Fibroblast of lung (primary cell): Measurements from ENCODE around the gene GNAO1. TPM values are rescaled to one million over a fixed set of nuclear protein-coding genes. Genes with fewer than 3 reads are reported as not detected.

Source experiments
- DNase-seq, 2 donors: peaks; one replicate each; pipeline versions ENCODE4 v3.0.0 to v3.0.0-alpha.2; 2010; ENCODE audit warnings: low read depth in 2 of 2
- H2AFZ ChIP-seq: 2 replicates; pipeline ENCODE4 v1.5.1; 2012; ENCODE audit warnings: low read length, control low read depth, inconsistent platforms
- H3K27ac ChIP-seq: 2 replicates; pipeline ENCODE4 v1.5.1; 2011; ENCODE audit warnings: low read length, control low read depth; ENCODE audit not compliant: insufficient read depth
- H3K27me3 ChIP-seq: 2 replicates; pipeline ENCODE4 v1.5.1; 2011; ENCODE audit warnings: mild to moderate bottlenecking, low read length; ENCODE audit not compliant: control insufficient read depth, insufficient read depth
- H3K36me3 ChIP-seq: 2 replicates; pipeline ENCODE4 v1.5.1; 2011; ENCODE audit warnings: low read length; ENCODE audit not compliant: control insufficient read depth, insufficient read depth
- H3K4me1 ChIP-seq: 2 replicates; pipeline ENCODE4 v1.5.1; 2011; ENCODE audit warnings: low read length; ENCODE audit not compliant: control insufficient read depth, insufficient read depth; ENCODE audit errors: extremely low read depth
- H3K4me2 ChIP-seq: 2 replicates; pipeline ENCODE4 v1.5.1; 2011; ENCODE audit warnings: low read length, control low read depth; ENCODE audit not compliant: insufficient read depth; ENCODE audit errors: extremely low read depth
- H3K4me3 ChIP-seq, 4 experiments: fragments of 200-600 bp in 1 of 4; sonication (generic) in 1 of 4; replicated peaks in 1 of 4; 2 replicates each; pipeline ENCODE4 v1.5.1; 2011 to 2016; ENCODE audit warnings: low read length in 4 of 4, low read depth in 3 of 4, mild to moderate bottlenecking in 3 of 4, control low read depth in 2 of 4, inconsistent platforms in 1 of 4, mixed read lengths in 1 of 4; ENCODE audit not compliant: insufficient read depth in 1 of 4; ENCODE audit errors: control extremely low read depth in 1 of 4
- H3K79me2 ChIP-seq: 2 replicates; pipeline ENCODE4 v1.5.1; 2012; ENCODE audit warnings: mild to moderate bottlenecking, low read length, inconsistent platforms; ENCODE audit not compliant: control insufficient read depth, insufficient read depth
- H3K9ac ChIP-seq: 2 replicates; pipeline ENCODE4 v1.5.1; 2011; ENCODE audit warnings: mild to moderate bottlenecking, low read length, control low read depth; ENCODE audit not compliant: insufficient read depth
- H3K9me3 ChIP-seq: 2 replicates; pipeline ENCODE4 v1.5.1; 2012; ENCODE audit warnings: low read depth, low read length; ENCODE audit not compliant: control insufficient read depth, insufficient read depth
- H4K20me1 ChIP-seq: 2 replicates; pipeline ENCODE4 v1.5.1; 2011; ENCODE audit warnings: low read length; ENCODE audit not compliant: control insufficient read depth, insufficient read depth; ENCODE audit errors: extremely low read depth
- CTCF ChIP-seq, 2 donors: IDR thresholded peaks in 1 of 2; conservative IDR thresholded peaks in 1 of 2; 1 replicate in 1 of 2; 2 replicates in 1 of 2; pipeline ENCODE4 v1.5.1; 2011 to 2012; ENCODE audit warnings: low read length in 2 of 2, control low read depth in 1 of 2, inconsistent platforms in 1 of 2, low read depth in 1 of 2, mild to moderate bottlenecking in 1 of 2
- EZH2 ChIP-seq: IDR thresholded peaks from 2 replicates; pipeline ENCODE4 v1.5.1; 2012; ENCODE audit warnings: low read length, control low read depth, mild to moderate bottlenecking; ENCODE audit errors: missing control alignments
- polyA plus RNA-seq, 2 donors: library from polyadenylated mRNA; depleted of rRNA in 1 of 2; stranded (reverse) in 1 of 2; unstranded in 1 of 2; fragments of >200 nt; gene quantifications; 2 replicates each; pipeline ENCODE4 v1.2.1, GENCODE V29; 2011 to 2012; ENCODE audit warnings: missing spikeins in 1 of 2
- total RNA-seq: library from RNA; depleted of rRNA; stranded (reverse); fragments of >200 nt; gene quantifications from 2 replicates; pipeline ENCODE4 v1.2.1, GENCODE V29; 2014

Gene GNAO1
- total and polyA plus RNA-seq, 2 donors (not counting 1 experiment from before 2014, with no cell fraction given), result 0.14 to 0.17 TPM

- Histone ChIP-seq H3K9ac (no peak overlapping the region), H3K36me3 (peaks cover 10% of the 10 kb centered on the region), H3K27me3 (no peaks in the 10 kb centered on the region), H3K4me3 (no peak overlapping the region), H3K27ac (no peak overlapping the region), H3K79me2 (no peaks in the 10 kb centered on the region), H3K9me3 (no peaks in the 10 kb centered on the region), H2AFZ (no peak overlapping the region), H3K4me2 (no peak overlapping the region), H4K20me1 (no peaks in the 10 kb centered on the region), H3K4me1 (peaks cover 5% of the 10 kb centered on the region)
- no peak for DNase-seq
- TF ChIP-seq CTCF (conservative IDR thresholded peaks at IDR 0.05 in 1 of 2, IDR thresholded peaks at IDR 0.05 in 1 of 2; ENCODE audit: low read depth in 1 of 2, low read length in 2 of 2), result no peak
- TF ChIP-seq EZH2, result no peak
Measured at GRCh38 chr16:56384074-56384721, 192.9 kb downstream of the GNAO1 start.

- Histone ChIP-seq H3K9ac (no peak overlapping the region), H3K36me3 (peaks cover 11% of the 10 kb centered on the region), H3K27ac (no peak overlapping the region), H3K4me2 (no peak overlapping the region), H3K79me2 (no peaks in the 10 kb centered on the region), H3K4me3 (no peak overlapping the region), H2AFZ (no peak overlapping the region), H4K20me1 (no peaks in the 10 kb centered on the region), H3K27me3 (no peaks in the 10 kb centered on the region), H3K4me1 (peaks cover 10% of the 10 kb centered on the region), H3K9me3 (no peaks in the 10 kb centered on the region)
- DNase-seq, result peak in 1 of 2 donors; percentile 18
- TF ChIP-seq CTCF (conservative IDR thresholded peaks at IDR 0.05 in 1 of 2, IDR thresholded peaks at IDR 0.05 in 1 of 2; ENCODE audit: low read depth in 1 of 2, low read length in 2 of 2) (no peak), EZH2 (no peak)
Measured at GRCh38 chr16:56387396-56387795, 196.1 kb downstream of the GNAO1 start.

GRCh38 chr16:56388209-56388608, 196.9 kb downstream of the GNAO1 start:
- H3K27ac ChIP-seq, result no peak overlapping the region
- TF ChIP-seq EZH2 (no peak), CTCF (conservative IDR thresholded peaks at IDR 0.05 in 1 of 2, IDR thresholded peaks at IDR 0.05 in 1 of 2; ENCODE audit: low read depth in 1 of 2, low read length in 2 of 2) (no peak)
- H3K79me2 ChIP-seq, result no peaks in the 10 kb centered on the region
- H3K4me3 ChIP-seq, result no peak overlapping the region
- no peak overlapping the region for H3K9ac ChIP-seq
- peaks cover 10% of the 10 kb centered on the region for H3K4me1 ChIP-seq
- H2AFZ ChIP-seq, result no peak overlapping the region
- H3K27me3 ChIP-seq, result no peaks in the 10 kb centered on the region
- DNase-seq, result peak; percentile 25 to 59
- peaks cover 11% of the 10 kb centered on the region for H3K36me3 ChIP-seq
- no peaks in the 10 kb centered on the region for H3K9me3 ChIP-seq
- no peaks in the 10 kb centered on the region for H4K20me1 ChIP-seq
- H3K4me2 ChIP-seq, result no peak overlapping the region
